IMR-90 (cell line): Measurements from ENCODE around the gene MX1.

Source experiments
- CEBPB ChIP-seq: IDR thresholded peaks from 2 replicates; pipeline ENCODE4 v1.6.1; 2012; ENCODE audit warnings: low read depth, low read length, improper control_type of control experiment
- CHD1 ChIP-seq: IDR thresholded peaks from 2 replicates; pipeline ENCODE4 v1.6.1; 2012; ENCODE audit warnings: low read depth, low read length, improper control_type of control experiment
- CTCF ChIP-seq: conservative IDR thresholded peaks from 2 replicates; pipeline ENCODE4 v1.5.1; 2012; ENCODE audit warnings: mild to moderate bottlenecking, low read depth, low read length, improper control_type of control experiment
- ELK1 ChIP-seq: fragments of 150-350 bp; IDR thresholded peaks from 2 replicates; pipeline ENCODE4 v1.6.1; 2016; ENCODE audit warnings: low read depth, mild to moderate bottlenecking, low read length, moderate library complexity, borderline replicate concordance
- FOS ChIP-seq: fragments of 150-350 bp; IDR thresholded peaks from 2 replicates; pipeline ENCODE4 v1.6.1; 2016; ENCODE audit warnings: low read depth, low read length
- MAFK ChIP-seq: IDR thresholded peaks from 2 replicates; pipeline ENCODE4 v1.6.1; 2012; ENCODE audit warnings: low read depth, low read length, improper control_type of control experiment
- MAZ ChIP-seq: IDR thresholded peaks from 2 replicates; pipeline ENCODE4 v1.6.1; 2012; ENCODE audit warnings: low read depth, mild to moderate bottlenecking, low read length, improper control_type of control experiment, moderate library complexity, borderline replicate concordance
- MXI1 ChIP-seq: IDR thresholded peaks from 2 replicates; pipeline ENCODE4 v1.6.1; 2012; ENCODE audit warnings: low read depth, mild to moderate bottlenecking, low read length, moderate library complexity, borderline replicate concordance
- NFE2L2 ChIP-seq: fragments of 150-350 bp; IDR thresholded peaks from 2 replicates; pipeline ENCODE4 v1.6.1; 2016; ENCODE audit warnings: low read depth, mild to moderate bottlenecking, low read length
- POLR2A ChIP-seq: IDR thresholded peaks from 2 replicates; pipeline ENCODE4 v1.6.1; 2012; ENCODE audit warnings: mild to moderate bottlenecking, low read depth, low read length
- RAD21 ChIP-seq: IDR thresholded peaks from 2 replicates; pipeline ENCODE4 v1.6.1; 2012; ENCODE audit warnings: low read length, improper control_type of control experiment
- RFX5 ChIP-seq: IDR thresholded peaks from 2 replicates; pipeline ENCODE4 v1.8.0; 2012; ENCODE audit warnings: low read depth, mild to moderate bottlenecking, low read length, moderate library complexity
- SMC3 ChIP-seq: fragments of 150-350 bp; IDR thresholded peaks from 2 replicates; pipeline ENCODE4 v1.6.1; 2016; ENCODE audit warnings: low read depth, mild to moderate bottlenecking, antibody characterized with exemption, low read length, moderate library complexity

- TF ChIP-seq CTCF (no peak), RAD21 (no peak), POLR2A (no peak), ELK1 (no peak), MAFK (no peak), RFX5 (no peak), MAZ (no peak), CEBPB (no peak), CHD1 (no peak), NFE2L2 (no peak), SMC3 (no peak), MXI1 (no peak), FOS (no peak)
Observed at GRCh38 chr21:41418393-41418792, 7.6 kb upstream of the MX1 start.
